Hair follicular keratinocyte (primary cell): Measurements from ENCODE around the gene AREG. TPM values are rescaled to one million over a fixed set of nuclear protein-coding genes. Genes with fewer than 3 reads are reported as not detected.

Source experiments
- total RNA-seq: library from RNA; depleted of rRNA; stranded (reverse); fragments of >200 nt; gene quantifications from 2 replicates; pipeline ENCODE4 v1.2.3, GENCODE V29; 2015

Gene AREG, protein sequence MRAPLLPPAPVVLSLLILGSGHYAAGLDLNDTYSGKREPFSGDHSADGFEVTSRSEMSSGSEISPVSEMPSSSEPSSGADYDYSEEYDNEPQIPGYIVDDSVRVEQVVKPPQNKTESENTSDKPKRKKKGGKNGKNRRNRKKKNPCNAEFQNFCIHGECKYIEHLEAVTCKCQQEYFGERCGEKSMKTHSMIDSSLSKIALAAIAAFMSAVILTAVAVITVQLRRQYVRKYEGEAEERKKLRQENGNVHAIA
- 1,201 and 2,086 TPM in 2 replicates for total RNA-seq

GRCh38 chr4:74444891-74445642, at the start of gene AREG:
TSS of gene AREG (plus strand) at chr4:74445136. CDS start at chr4:74445346, 210 bp downstream.

Other genes starting within 250 kb of the AREG start
- 23.0 and 75.9 TPM in 2 replicates for gene EPGN, start 136.7 kb upstream of the AREG start, total RNA-seq
- gene EREG, start 80.0 kb upstream of the AREG start, total RNA-seq, result 77.0 and 84.1 TPM in 2 replicates